Neural cell (in vitro differentiated cells): ENCODE data around the gene LARGE1.

ENCODE experiments used
- EZH2 ChIP-seq: fragments of 200-600, 300-800 bp; shearing (Covaris generic), sonication (generic); IDR thresholded peaks from 2 replicates; pipeline ENCODE4 v1.6.1; 2014; ENCODE audit warnings: antibody characterized with exemption, low read length, borderline replicate concordance, mild to moderate bottlenecking; ENCODE audit not compliant: insufficient read depth, poor library complexity, severe bottlenecking
- MXI1 ChIP-seq: fragments of 450-650 bp; conservative IDR thresholded peaks from 2 replicates; pipeline ENCODE4 v1.6.1; 2014; ENCODE audit warnings: antibody characterized with exemption, mild to moderate bottlenecking; ENCODE audit not compliant: poor library complexity, severe bottlenecking
- POLR2AphosphoS5 ChIP-seq: IDR thresholded peaks from 2 replicates; pipeline ENCODE4 v1.6.1; 2012
- TF ChIP-seq, protein P1 (sequence below): fragments of 450-650 bp; IDR thresholded peaks from 2 replicates; pipeline ENCODE4 v1.5.1; 2014; ENCODE audit warnings: antibody characterized with exemption, mild to moderate bottlenecking, moderate library complexity; ENCODE audit not compliant: poor library complexity, severe bottlenecking

DNA sequence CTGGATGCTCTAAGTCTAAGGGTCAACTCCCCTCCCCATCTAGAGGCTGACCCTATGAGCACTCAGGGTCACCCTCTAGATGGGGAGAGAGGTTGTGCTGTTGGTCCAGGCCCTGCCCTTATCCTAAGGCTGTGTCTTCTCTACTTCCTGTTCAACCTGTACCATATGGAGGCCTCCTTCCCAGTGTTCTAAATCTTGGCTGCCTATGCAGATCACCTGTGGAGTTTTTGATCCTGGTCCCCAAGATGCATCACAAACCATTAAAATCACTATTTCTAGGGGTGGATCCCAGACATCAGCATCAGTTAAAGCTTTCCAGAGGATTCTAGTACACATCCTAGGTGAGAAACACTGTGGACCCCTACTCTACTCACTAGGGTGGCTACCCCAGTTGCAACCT lies 26.2 kb downstream of the LARGE1 start:
- TF ChIP-seq, protein P1, sequence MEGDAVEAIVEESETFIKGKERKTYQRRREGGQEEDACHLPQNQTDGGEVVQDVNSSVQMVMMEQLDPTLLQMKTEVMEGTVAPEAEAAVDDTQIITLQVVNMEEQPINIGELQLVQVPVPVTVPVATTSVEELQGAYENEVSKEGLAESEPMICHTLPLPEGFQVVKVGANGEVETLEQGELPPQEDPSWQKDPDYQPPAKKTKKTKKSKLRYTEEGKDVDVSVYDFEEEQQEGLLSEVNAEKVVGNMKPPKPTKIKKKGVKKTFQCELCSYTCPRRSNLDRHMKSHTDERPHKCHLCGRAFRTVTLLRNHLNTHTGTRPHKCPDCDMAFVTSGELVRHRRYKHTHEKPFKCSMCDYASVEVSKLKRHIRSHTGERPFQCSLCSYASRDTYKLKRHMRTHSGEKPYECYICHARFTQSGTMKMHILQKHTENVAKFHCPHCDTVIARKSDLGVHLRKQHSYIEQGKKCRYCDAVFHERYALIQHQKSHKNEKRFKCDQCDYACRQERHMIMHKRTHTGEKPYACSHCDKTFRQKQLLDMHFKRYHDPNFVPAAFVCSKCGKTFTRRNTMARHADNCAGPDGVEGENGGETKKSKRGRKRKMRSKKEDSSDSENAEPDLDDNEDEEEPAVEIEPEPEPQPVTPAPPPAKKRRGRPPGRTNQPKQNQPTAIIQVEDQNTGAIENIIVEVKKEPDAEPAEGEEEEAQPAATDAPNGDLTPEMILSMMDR, result no peak
- TF ChIP-seq EZH2 (no peak), MXI1 (no peak), POLR2AphosphoS5 (no peak)
